ENCODE measurements around the gene PAN3.

Gene PAN3

GRCh38 chr13:28138012-28138755, at the start of gene PAN3:
PAN3 (plus strand) TSS chr13:28138545; CDS start chr13:28138658, 113 bp downstream.
- DNase-seq (ENCODE audit: low spot score), result peak; percentile 89
- TF ChIP-seq CTCF (IDR thresholded peaks at IDR 0.05; ENCODE audit: extremely low read depth, missing control alignments), result no peak

GRCh38 chr13:28089065-28089464, 49.3 kb upstream of the PAN3 start:
- DNase-seq (ENCODE audit: low spot score), result no peak

GRCh38 chr13:28092431-28092830, 45.9 kb upstream of the PAN3 start:
- TF ChIP-seq CTCF (IDR thresholded peaks at IDR 0.05; ENCODE audit: extremely low read depth, missing control alignments), result no peak
- DNase-seq (ENCODE audit: low spot score), result no peak

More at GRCh38 chr13:28089065-28089464, 49.3 kb upstream of the PAN3 start:
- no peak for TF ChIP-seq CTCF (IDR thresholded peaks at IDR 0.05; ENCODE audit: extremely low read depth, missing control alignments)

- no peak for TF ChIP-seq CTCF (IDR thresholded peaks at IDR 0.05; ENCODE audit: extremely low read depth, missing control alignments)
- no peak for DNase-seq (ENCODE audit: low spot score)
Measured at GRCh38 chr13:28093881-28094280, 44.5 kb upstream of the PAN3 start.

- no peak for DNase-seq (ENCODE audit: low spot score)
- no peak for TF ChIP-seq CTCF (IDR thresholded peaks at IDR 0.05; ENCODE audit: extremely low read depth, missing control alignments)
Measured at GRCh38 chr13:28094306-28094705, 44.0 kb upstream of the PAN3 start.

- no peak for TF ChIP-seq CTCF (IDR thresholded peaks at IDR 0.05; ENCODE audit: extremely low read depth, missing control alignments)
- no peak for DNase-seq (ENCODE audit: low spot score)
Measured at GRCh38 chr13:28097503-28097902, 40.8 kb upstream of the PAN3 start.

GRCh38 chr13:28099396-28100149, 38.8 kb upstream of the PAN3 start:
- peak; percentile 54 for DNase-seq (ENCODE audit: low spot score)
- no peak for TF ChIP-seq CTCF (IDR thresholded peaks at IDR 0.05; ENCODE audit: extremely low read depth, missing control alignments)

Data from GM20000 (cell line).